Measurements from ENCODE around the gene SLC4A1AP. TPM values are rescaled to one million over a fixed set of nuclear protein-coding genes. Genes with fewer than 3 reads are reported as not detected.

Gene SLC4A1AP
- total RNA-seq, 1 experiment from 2014 or later, result 29.1 TPM

DNA sequence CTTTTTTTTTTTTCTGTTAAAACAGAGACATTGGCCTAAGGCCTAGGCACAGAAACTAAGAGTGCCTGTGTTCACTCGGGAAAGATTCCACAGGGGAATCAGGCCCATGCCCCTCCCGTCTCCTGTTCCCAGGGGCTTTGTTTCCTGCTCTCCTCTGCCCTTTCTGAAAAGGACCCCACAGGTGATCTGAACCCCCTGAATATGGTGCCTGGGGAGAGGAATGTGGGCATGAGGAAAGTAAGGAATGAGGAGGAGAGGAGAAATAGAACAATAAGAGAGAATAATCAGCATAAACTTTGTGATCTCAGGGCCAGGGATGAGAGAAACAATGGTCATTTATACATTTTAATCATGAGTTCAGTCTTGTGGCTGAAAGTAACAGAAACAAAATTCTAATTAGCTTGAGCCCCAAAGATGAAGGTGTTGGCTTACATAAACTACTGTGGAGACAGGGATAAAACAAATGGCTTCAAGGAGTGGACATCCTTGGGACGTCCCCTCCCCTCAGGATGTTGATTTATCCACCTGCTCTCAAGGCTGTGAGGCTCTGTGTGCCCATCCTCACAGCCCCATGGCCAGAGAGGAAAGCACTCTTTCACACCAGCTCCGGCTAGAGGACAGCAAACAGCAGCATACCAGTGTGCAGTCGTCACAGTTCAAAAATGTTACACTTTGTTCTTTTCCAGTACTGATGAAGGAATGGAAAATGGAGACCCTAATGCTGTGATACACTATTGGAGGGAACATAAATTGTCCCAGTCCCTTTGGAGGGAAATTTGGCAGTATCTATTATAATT, 61.4 kb downstream of the SLC4A1AP start:
- no peaks in the 10 kb centered on the region for H4K20me1 ChIP-seq (ENCODE audit: low read length)
- H3K9me3 ChIP-seq (ENCODE audit: low read length), result no peaks in the 10 kb centered on the region
- TF ChIP-seq, protein P1, sequence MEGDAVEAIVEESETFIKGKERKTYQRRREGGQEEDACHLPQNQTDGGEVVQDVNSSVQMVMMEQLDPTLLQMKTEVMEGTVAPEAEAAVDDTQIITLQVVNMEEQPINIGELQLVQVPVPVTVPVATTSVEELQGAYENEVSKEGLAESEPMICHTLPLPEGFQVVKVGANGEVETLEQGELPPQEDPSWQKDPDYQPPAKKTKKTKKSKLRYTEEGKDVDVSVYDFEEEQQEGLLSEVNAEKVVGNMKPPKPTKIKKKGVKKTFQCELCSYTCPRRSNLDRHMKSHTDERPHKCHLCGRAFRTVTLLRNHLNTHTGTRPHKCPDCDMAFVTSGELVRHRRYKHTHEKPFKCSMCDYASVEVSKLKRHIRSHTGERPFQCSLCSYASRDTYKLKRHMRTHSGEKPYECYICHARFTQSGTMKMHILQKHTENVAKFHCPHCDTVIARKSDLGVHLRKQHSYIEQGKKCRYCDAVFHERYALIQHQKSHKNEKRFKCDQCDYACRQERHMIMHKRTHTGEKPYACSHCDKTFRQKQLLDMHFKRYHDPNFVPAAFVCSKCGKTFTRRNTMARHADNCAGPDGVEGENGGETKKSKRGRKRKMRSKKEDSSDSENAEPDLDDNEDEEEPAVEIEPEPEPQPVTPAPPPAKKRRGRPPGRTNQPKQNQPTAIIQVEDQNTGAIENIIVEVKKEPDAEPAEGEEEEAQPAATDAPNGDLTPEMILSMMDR (conservative IDR thresholded peaks at IDR 0.05; ENCODE audit: low read depth, low read length), result no peak
- no peak for TF ChIP-seq EZH2 (IDR thresholded peaks at IDR 0.05; ENCODE audit: low read length, unreplicated experiment)
- no peak for TF ChIP-seq EZH2phosphoT487 (IDR thresholded peaks at IDR 0.05; ENCODE audit: borderline replicate concordance, low read length)
- intact Hi-C loops (cut with micrococcal nuclease), result no loop called here
- no peaks in the 10 kb centered on the region for H3K36me3 ChIP-seq (ENCODE audit: low read depth, low read length)
- peaks cover 37% of the 10 kb centered on the region for H3K4me1 ChIP-seq (ENCODE audit: insufficient read depth, low read length)
- H3K9me2 ChIP-seq (replicated peaks; ENCODE audit: low read length), result no peaks in the 10 kb centered on the region
- ATAC-seq (no peak), DNase-seq (no peak)
- no peaks in the 10 kb centered on the region for H3K27me3 ChIP-seq (ENCODE audit: low read length)
- H3K4me3 ChIP-seq (ENCODE audit: low read length), result no peak overlapping the region
- no peaks in the 10 kb centered on the region for H3F3A ChIP-seq (ENCODE audit: low read length, unreplicated experiment)
- BruUV-seq (replicated peaks), result no TSS peak
- no peak overlapping the region for H3K9ac ChIP-seq (ENCODE audit: low read length)
- no peak overlapping the region for H3K4me2 ChIP-seq (ENCODE audit: low read length)
- no peak overlapping the region for H3K27ac ChIP-seq (ENCODE audit: low read length)
- H3K79me2 ChIP-seq (ENCODE audit: low read length), result no peaks in the 10 kb centered on the region
- ChIA-PET CTCF (no interaction called here), POLR2A (ENCODE audit: unreplicated experiment) (no interaction called here)
- no peak overlapping the region for H2AFZ ChIP-seq (ENCODE audit: low read length)

DNA sequence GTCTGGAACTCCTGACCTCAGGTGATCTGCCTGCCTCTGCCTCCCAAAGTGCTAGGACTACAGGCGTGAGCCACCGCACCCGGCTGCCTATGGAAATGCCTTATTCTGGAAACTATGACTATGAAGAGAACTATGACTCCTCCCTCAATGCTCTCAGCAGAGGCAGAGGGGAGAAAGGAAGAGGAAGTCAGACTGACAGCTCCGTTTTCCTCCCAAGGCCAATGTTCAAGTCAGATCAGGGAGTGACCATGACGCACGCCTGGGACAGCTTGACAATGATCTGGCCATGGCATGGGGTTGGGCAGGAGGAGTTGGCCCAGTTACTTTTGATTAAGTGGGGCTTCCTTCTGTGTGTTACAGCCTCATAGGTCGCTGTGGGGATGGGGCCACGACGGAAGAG, 63.6 kb downstream of the SLC4A1AP start:
- Histone ChIP-seq H3K9ac (ENCODE audit: low read length) (no peak overlapping the region), H3K9me3 (ENCODE audit: low read length) (no peaks in the 10 kb centered on the region), H3K4me1 (ENCODE audit: insufficient read depth, low read length) (peaks cover 16% of the 10 kb centered on the region), H2AFZ (ENCODE audit: low read length) (no peak overlapping the region), H3F3A (ENCODE audit: low read length, unreplicated experiment) (no peaks in the 10 kb centered on the region), H3K9me2 (replicated peaks; ENCODE audit: low read length) (no peaks in the 10 kb centered on the region), H3K27ac (ENCODE audit: low read length) (no peak overlapping the region), H3K4me2 (ENCODE audit: low read length) (no peak overlapping the region), H3K36me3 (ENCODE audit: low read depth, low read length) (no peaks in the 10 kb centered on the region), H3K4me3 (ENCODE audit: low read length) (no peak overlapping the region), H3K79me2 (ENCODE audit: low read length) (no peaks in the 10 kb centered on the region), H4K20me1 (ENCODE audit: low read length) (no peaks in the 10 kb centered on the region), H3K27me3 (ENCODE audit: low read length) (no peaks in the 10 kb centered on the region)
- BruUV-seq (replicated peaks), result no TSS peak
- ATAC-seq (no peak), DNase-seq (no peak)
- ChIA-PET CTCF (no interaction called here), POLR2A (ENCODE audit: unreplicated experiment) (no interaction called here)
- intact Hi-C loops (cut with micrococcal nuclease), result no loop called here
- TF ChIP-seq EZH2phosphoT487 (IDR thresholded peaks at IDR 0.05; ENCODE audit: borderline replicate concordance, low read length) (no peak), EZH2 (IDR thresholded peaks at IDR 0.05; ENCODE audit: low read length, unreplicated experiment) (no peak)
- TF ChIP-seq, protein P1 (conservative IDR thresholded peaks at IDR 0.05; ENCODE audit: low read depth, low read length), result no peak

DNA sequence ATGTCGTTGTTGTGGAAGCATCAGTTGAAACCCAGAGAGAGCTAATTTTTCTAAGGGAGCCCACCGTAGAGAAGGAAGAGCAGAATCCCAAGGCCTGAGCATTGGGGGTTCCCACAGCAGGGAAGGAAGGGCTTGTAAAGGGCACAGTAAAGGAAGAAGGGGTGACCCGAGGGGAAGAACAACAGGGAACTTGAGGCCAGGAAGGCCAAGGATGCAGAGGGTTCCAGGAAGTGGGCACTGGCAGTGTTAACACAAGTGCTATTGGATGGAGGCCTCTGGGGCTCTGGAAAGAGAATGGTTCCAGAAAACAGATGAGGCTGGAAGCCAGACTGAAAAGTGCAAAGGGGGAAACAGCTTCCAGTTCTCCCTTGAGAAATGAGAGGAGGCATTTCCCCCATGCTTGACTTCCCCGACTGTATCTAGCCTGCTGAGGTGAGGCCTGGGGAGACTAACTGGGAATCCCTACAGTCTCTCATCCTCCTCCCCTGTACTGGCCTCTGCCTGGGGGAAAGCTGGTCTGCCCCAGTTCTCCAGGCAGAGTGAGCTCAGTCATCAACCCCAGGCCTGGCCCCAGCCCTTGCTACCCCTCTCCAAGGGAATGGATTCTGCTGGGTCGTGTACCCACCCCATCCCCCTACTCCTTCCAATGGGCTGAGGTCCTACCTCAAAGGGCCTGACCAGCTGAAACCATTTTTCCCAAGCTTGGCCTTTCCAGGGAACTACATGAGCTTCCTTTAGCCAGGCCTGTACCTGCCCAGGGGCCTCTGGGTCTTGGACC, 64.6 kb downstream of the SLC4A1AP start:
- intact Hi-C loops (cut with micrococcal nuclease), result no loop called here
- no peaks in the 10 kb centered on the region for H3K36me3 ChIP-seq (ENCODE audit: low read depth, low read length)
- no peaks in the 10 kb centered on the region for H3F3A ChIP-seq (ENCODE audit: low read length, unreplicated experiment)
- no peak overlapping the region for H3K27ac ChIP-seq (ENCODE audit: low read length)
- no peaks in the 10 kb centered on the region for H4K20me1 ChIP-seq (ENCODE audit: low read length)
- H3K9me2 ChIP-seq (replicated peaks; ENCODE audit: low read length), result no peaks in the 10 kb centered on the region
- no peak overlapping the region for H3K9ac ChIP-seq (ENCODE audit: low read length)
- ChIA-PET CTCF (no interaction called here), POLR2A (ENCODE audit: unreplicated experiment) (no interaction called here)
- no peaks in the 10 kb centered on the region for H3K27me3 ChIP-seq (ENCODE audit: low read length)
- no peak overlapping the region for H2AFZ ChIP-seq (ENCODE audit: low read length)
- DNase-seq (no peak), ATAC-seq (no peak)
- H3K4me2 ChIP-seq (ENCODE audit: low read length), result no peak overlapping the region
- H3K9me3 ChIP-seq (ENCODE audit: low read length), result no peaks in the 10 kb centered on the region
- peaks cover 12% of the 10 kb centered on the region for H3K4me1 ChIP-seq (ENCODE audit: insufficient read depth, low read length)
- H3K4me3 ChIP-seq (ENCODE audit: low read length), result no peak overlapping the region
- H3K79me2 ChIP-seq (ENCODE audit: low read length), result no peaks in the 10 kb centered on the region
- TF ChIP-seq EZH2phosphoT487 (IDR thresholded peaks at IDR 0.05; ENCODE audit: borderline replicate concordance, low read length), result no peak
- TF ChIP-seq, protein P1 (conservative IDR thresholded peaks at IDR 0.05; ENCODE audit: low read depth, low read length), result no peak
- no peak for TF ChIP-seq EZH2 (IDR thresholded peaks at IDR 0.05; ENCODE audit: low read length, unreplicated experiment)
- BruUV-seq (replicated peaks), result no TSS peak
